Ascending aorta (tissue), 2 donors: ENCODE measurements around the gene MIEF1. TPM values are rescaled to one million over a fixed set of nuclear protein-coding genes. Genes with fewer than 3 reads are reported as not detected.

Experiments used
- DNase-seq, 2 donors: peaks; one replicate each; pipeline ENCODE4 v3.0.0-alpha.2; 2019; ENCODE audit warnings: low spot score in 2 of 2
- H3K27ac ChIP-seq, 2 donors: fragments of 200-600 bp; sonication (generic); one replicate each; pipeline ENCODE4 v1.5.1; 2016 to 2017; ENCODE audit warnings: mild to moderate bottlenecking in 1 of 2
- H3K27me3 ChIP-seq: fragments of 200-600 bp; sonication (generic); one replicate; pipeline ENCODE4 v1.5.1; 2017
- H3K36me3 ChIP-seq, 2 donors: fragments of 200-600 bp; sonication (generic); one replicate each; pipeline ENCODE4 v1.5.1; 2016
- H3K4me1 ChIP-seq, 2 donors: fragments of 200-600 bp; sonication (generic); one replicate each; pipeline ENCODE4 v1.5.1; 2016 to 2017; ENCODE audit warnings: mild to moderate bottlenecking in 1 of 2
- H3K4me3 ChIP-seq, 2 donors: fragments of 200-600 bp; sonication (generic); one replicate each; pipeline ENCODE4 v1.5.1; 2016 to 2017; ENCODE audit warnings: mild to moderate bottlenecking in 1 of 2
- H3K9me3 ChIP-seq, 2 donors: fragments of 200-600 bp; sonication (generic); one replicate each; pipeline ENCODE4 v1.5.1; 2016
- intact Hi-C: fragments of 100-400 bp; cut with DNase I; formaldehyde crosslinking; loops from one replicate; pipeline ENCODE4 v1.15.1; 2023
- total RNA-seq: library from RNA; depleted of rRNA; stranded (reverse); fragments of >200 nt; gene quantifications from one replicate; pipeline ENCODE4 v1.1.0, GENCODE V29; 2016
- TF ChIP-seq, protein P1 (sequence below), 3 experiments: fragments of 200-600 bp in 2 of 3; fragments of 450-650 bp in 1 of 3; sonication (generic) in 2 of 3; IDR thresholded peaks; one replicate each; pipeline ENCODE4 v1.5.1; 2016 to 2019; ENCODE audit warnings: antibody characterized with exemption in 3 of 3, mild to moderate bottlenecking in 1 of 3, moderate library complexity in 1 of 3

MIEF1 gene
- total RNA-seq, 1 donor from 2014 or later = 22.5 TPM

GRCh38 chr22:39457198-39457555 is 44.9 kb upstream of the MIEF1 start:
- no peak for DNase-seq
- Histone ChIP-seq H3K27ac (no peak overlapping the region), H3K4me1 (no peaks in the 10 kb centered on the region), H3K9me3 (no peaks in the 10 kb centered on the region), H3K27me3 (peaks cover 8% of the 10 kb centered on the region), H3K36me3 (no peaks in the 10 kb centered on the region), H3K4me3 (peak overlapping the region; percentile 54 to 68)
- TF ChIP-seq, protein P1, sequence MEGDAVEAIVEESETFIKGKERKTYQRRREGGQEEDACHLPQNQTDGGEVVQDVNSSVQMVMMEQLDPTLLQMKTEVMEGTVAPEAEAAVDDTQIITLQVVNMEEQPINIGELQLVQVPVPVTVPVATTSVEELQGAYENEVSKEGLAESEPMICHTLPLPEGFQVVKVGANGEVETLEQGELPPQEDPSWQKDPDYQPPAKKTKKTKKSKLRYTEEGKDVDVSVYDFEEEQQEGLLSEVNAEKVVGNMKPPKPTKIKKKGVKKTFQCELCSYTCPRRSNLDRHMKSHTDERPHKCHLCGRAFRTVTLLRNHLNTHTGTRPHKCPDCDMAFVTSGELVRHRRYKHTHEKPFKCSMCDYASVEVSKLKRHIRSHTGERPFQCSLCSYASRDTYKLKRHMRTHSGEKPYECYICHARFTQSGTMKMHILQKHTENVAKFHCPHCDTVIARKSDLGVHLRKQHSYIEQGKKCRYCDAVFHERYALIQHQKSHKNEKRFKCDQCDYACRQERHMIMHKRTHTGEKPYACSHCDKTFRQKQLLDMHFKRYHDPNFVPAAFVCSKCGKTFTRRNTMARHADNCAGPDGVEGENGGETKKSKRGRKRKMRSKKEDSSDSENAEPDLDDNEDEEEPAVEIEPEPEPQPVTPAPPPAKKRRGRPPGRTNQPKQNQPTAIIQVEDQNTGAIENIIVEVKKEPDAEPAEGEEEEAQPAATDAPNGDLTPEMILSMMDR (IDR thresholded peaks at IDR 0.05) = no peak
- intact Hi-C loops = no loop called here

- intact Hi-C loops = no loop called here
- H3K4me1 ChIP-seq = no peaks in the 10 kb centered on the region
- H3K27me3 ChIP-seq = peaks cover 8% of the 10 kb centered on the region
- no peak for DNase-seq
- no peaks in the 10 kb centered on the region for H3K9me3 ChIP-seq
- H3K36me3 ChIP-seq = no peaks in the 10 kb centered on the region
- no peak overlapping the region for H3K27ac ChIP-seq
- peak overlapping the region; percentile 54 to 68 for H3K4me3 ChIP-seq
- TF ChIP-seq, protein P1 (IDR thresholded peaks at IDR 0.05) = no peak
Observed at GRCh38 chr22:39457556-39458443, 44.3 kb upstream of the MIEF1 start.

GRCh38 chr22:39458444-39459083 is 43.5 kb upstream of the MIEF1 start:
- no peaks in the 10 kb centered on the region for H3K36me3 ChIP-seq
- H3K9me3 ChIP-seq = no peaks in the 10 kb centered on the region
- H3K27ac ChIP-seq = no peak overlapping the region
- peaks cover 8% of the 10 kb centered on the region for H3K27me3 ChIP-seq
- peak overlapping the region in 1 of 2 donors; percentile 68 for H3K4me3 ChIP-seq
- intact Hi-C loops = no loop called here
- DNase-seq = no peak
- H3K4me1 ChIP-seq = no peaks in the 10 kb centered on the region
- TF ChIP-seq, protein P1 (IDR thresholded peaks at IDR 0.05) = no peak

DNA sequence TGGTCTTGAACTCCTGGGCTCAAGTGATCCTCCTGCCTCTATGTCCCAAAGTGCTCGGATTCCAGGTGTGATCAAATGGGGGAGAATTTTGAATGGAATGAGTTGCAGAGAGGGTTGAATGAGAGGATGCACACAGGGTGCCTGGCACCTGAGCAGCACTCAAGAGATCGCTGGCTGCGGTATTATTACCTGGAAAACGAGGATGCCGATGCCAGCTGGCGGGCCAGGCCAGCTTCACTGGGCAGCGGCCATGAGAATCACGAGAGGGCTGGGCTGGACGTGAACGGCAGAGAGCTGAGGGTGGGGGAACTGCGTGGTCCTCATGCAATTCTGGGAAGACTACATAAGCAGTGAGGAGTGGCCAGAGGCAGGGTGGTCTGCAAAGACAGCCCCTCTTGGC is 42.4 kb upstream of the MIEF1 start:
- intact Hi-C loops = no loop called here
- TF ChIP-seq, protein P1 (IDR thresholded peaks at IDR 0.05) = no peak
- Histone ChIP-seq H3K9me3 (no peaks in the 10 kb centered on the region), H3K27ac (no peak overlapping the region), H3K36me3 (no peaks in the 10 kb centered on the region), H3K27me3 (peaks cover 8% of the 10 kb centered on the region), H3K4me1 (no peaks in the 10 kb centered on the region), H3K4me3 (no peak overlapping the region)
- no peak for DNase-seq

GRCh38 chr22:39462443-39463221 is 39.5 kb upstream of the MIEF1 start:
- no peaks in the 10 kb centered on the region for H3K4me1 ChIP-seq
- H3K36me3 ChIP-seq = no peaks in the 10 kb centered on the region
- H3K27ac ChIP-seq = no peak overlapping the region
- intact Hi-C loops = no loop called here
- no peak overlapping the region for H3K4me3 ChIP-seq
- TF ChIP-seq, protein P1 (IDR thresholded peaks at IDR 0.05) = no peak
- no peaks in the 10 kb centered on the region for H3K9me3 ChIP-seq
- peaks cover 8% of the 10 kb centered on the region for H3K27me3 ChIP-seq
- DNase-seq = peak in 1 of 2 donors; percentile 53
